ENCODE results near the gene NCF2. TPM values are rescaled to one million over a fixed set of nuclear protein-coding genes. Genes with fewer than 3 reads are reported as not detected.

Gene NCF2
- total and polyA plus RNA-seq, 12 donors = 2.3 to 22.7 (median 13.9) TPM

- TF ChIP-seq POLR2A (IDR thresholded peaks at IDR 0.05) = no peak
- TF ChIP-seq, protein P1, sequence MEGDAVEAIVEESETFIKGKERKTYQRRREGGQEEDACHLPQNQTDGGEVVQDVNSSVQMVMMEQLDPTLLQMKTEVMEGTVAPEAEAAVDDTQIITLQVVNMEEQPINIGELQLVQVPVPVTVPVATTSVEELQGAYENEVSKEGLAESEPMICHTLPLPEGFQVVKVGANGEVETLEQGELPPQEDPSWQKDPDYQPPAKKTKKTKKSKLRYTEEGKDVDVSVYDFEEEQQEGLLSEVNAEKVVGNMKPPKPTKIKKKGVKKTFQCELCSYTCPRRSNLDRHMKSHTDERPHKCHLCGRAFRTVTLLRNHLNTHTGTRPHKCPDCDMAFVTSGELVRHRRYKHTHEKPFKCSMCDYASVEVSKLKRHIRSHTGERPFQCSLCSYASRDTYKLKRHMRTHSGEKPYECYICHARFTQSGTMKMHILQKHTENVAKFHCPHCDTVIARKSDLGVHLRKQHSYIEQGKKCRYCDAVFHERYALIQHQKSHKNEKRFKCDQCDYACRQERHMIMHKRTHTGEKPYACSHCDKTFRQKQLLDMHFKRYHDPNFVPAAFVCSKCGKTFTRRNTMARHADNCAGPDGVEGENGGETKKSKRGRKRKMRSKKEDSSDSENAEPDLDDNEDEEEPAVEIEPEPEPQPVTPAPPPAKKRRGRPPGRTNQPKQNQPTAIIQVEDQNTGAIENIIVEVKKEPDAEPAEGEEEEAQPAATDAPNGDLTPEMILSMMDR (IDR thresholded peaks at IDR 0.05) = no peak
- WGBS, 4 donors = 90 to 97% (median 96%) methylated on average over 1 of the region's 1 CpG
- H3K9me3 ChIP-seq (replicated peaks in 1 of 3) = peaks cover 0 to 6% (median 0%) of the 10 kb centered on the region in 3 donors
- DNase-seq = no peak
- H3K27me3 ChIP-seq = no peaks in the 10 kb centered on the region
- no peaks in the 10 kb centered on the region for H3K4me1 ChIP-seq (replicated peaks in 1 of 2)
- intact Hi-C loops (cut with DNase I) = no loop called here
- H3K36me3 ChIP-seq (replicated peaks in 1 of 2) = peaks cover 0 to 17% of the 10 kb centered on the region in 2 donors
- no peak overlapping the region for H3K4me3 ChIP-seq
- H3K27ac ChIP-seq = no peak overlapping the region
Measured at GRCh38 chr1:183514235-183514634, 76.0 kb downstream of the NCF2 start.

DNA sequence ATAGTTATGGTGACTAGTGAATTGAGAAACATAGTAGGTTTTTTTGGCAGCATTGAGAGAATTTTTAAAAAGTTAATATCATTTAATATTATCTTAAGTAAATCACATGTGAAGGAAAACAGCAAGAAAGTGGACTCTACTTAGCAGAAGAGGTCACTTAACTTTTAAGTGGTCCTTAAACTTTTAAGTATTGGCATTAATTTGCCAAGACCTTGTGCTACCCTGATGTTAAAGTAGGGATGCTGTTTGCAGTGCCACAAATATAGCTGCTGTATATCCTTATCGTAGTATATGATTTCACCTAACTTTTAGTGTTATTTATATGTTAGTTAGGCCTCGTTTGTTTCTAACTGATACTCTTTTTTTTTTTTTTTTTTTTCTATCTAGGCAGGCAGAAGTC is 77.8 kb downstream of the NCF2 start:
- Histone ChIP-seq H3K36me3 (replicated peaks in 1 of 2) (peaks cover 0 to 10% of the 10 kb centered on the region in 2 donors), H3K4me1 (replicated peaks in 1 of 2) (no peaks in the 10 kb centered on the region), H3K27me3 (no peaks in the 10 kb centered on the region), H3K9me3 (replicated peaks in 1 of 3) (peaks cover 0 to 6% (median 0%) of the 10 kb centered on the region in 3 donors), H3K27ac (no peak overlapping the region), H3K4me3 (no peak overlapping the region)
- TF ChIP-seq, protein P1 (IDR thresholded peaks at IDR 0.05) = no peak
- no peak for TF ChIP-seq POLR2A (IDR thresholded peaks at IDR 0.05)
- intact Hi-C loops (cut with DNase I) = no loop called here
- WGBS, 4 donors = 85 to 94% (median 92%) methylated on average over 2 of the region's 2 CpGs
- DNase-seq = no peak

DNA sequence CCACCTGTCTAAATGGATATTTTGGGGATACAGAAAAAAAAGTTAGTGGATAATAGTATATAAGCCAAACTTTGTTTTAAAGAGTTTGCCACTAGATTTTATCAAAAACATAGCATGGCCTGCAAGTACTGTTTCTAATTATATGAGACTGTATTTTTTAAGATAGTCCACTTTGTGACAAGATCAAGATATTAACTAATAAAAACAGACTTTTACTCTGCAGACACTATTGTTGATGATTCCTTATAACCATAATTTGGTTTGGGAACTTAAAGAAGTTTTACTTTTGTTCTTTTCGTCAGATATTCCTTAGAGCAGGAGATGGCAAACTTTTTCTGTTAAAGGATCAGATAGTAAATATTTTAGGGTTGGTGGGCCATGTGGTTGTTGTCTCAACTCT is 81.6 kb downstream of the NCF2 start:
- Histone ChIP-seq H3K36me3 (replicated peaks in 1 of 2) (no peaks in the 10 kb centered on the region), H3K27me3 (no peaks in the 10 kb centered on the region), H3K4me3 (no peak overlapping the region), H3K4me1 (replicated peaks in 1 of 2) (peaks cover 0 to 7% of the 10 kb centered on the region in 2 donors), H3K27ac (no peak overlapping the region), H3K9me3 (replicated peaks in 1 of 3) (peaks cover 0 to 6% (median 0%) of the 10 kb centered on the region in 3 donors)
- DNase-seq = no peak
- TF ChIP-seq, protein P1 (IDR thresholded peaks at IDR 0.05) = no peak
- TF ChIP-seq POLR2A (IDR thresholded peaks at IDR 0.05) = no peak
- intact Hi-C loops (cut with DNase I) = no loop called here
- 86 to 95% (median 94%) methylated on average over 1 of the region's 1 CpG for WGBS, 4 donors

GRCh38 chr1:183506561-183506960 is 83.7 kb downstream of the NCF2 start:
- Histone ChIP-seq H3K27me3 (no peaks in the 10 kb centered on the region), H3K36me3 (replicated peaks in 1 of 2) (no peaks in the 10 kb centered on the region), H3K4me1 (replicated peaks in 1 of 2) (peaks cover 0 to 19% of the 10 kb centered on the region in 2 donors), H3K4me3 (no peak overlapping the region), H3K27ac (no peak overlapping the region), H3K9me3 (replicated peaks in 1 of 3) (peaks cover 0 to 6% (median 0%) of the 10 kb centered on the region in 3 donors)
- WGBS, 4 donors = 88 to 94% (median 93%) methylated on average over 4 of the region's 4 CpGs
- TF ChIP-seq, protein P1 (IDR thresholded peaks at IDR 0.05) = no peak
- TF ChIP-seq POLR2A (IDR thresholded peaks at IDR 0.05) = no peak
- intact Hi-C loops (cut with DNase I) = no loop called here
- no peak for DNase-seq

Other genes with a start within 250 kb of the NCF2 start
- gene NMNAT2, start 172.1 kb downstream of the NCF2 start, total RNA-seq = 1 to 10 TPM in 6 of 9 donors, under 1 TPM in 3; 0.35 to 6.0 (median 1.8) TPM
- 1 to 10 TPM in 2 of 3 donors, under 1 TPM in 1; 0.51 to 6.1 (median 4.2) TPM for gene NMNAT2, start 172.1 kb downstream of the NCF2 start, polyA plus RNA-seq
- gene SMG7, start 118.0 kb downstream of the NCF2 start, total RNA-seq = 10 to 100 TPM; 21.1 to 54.4 (median 36.9) TPM
- gene SMG7, start 118.0 kb downstream of the NCF2 start, polyA plus RNA-seq = 10 to 100 TPM; 15.4 to 49.9 (median 21.4) TPM
- gene ARPC5, start 45.3 kb upstream of the NCF2 start, total RNA-seq = 100 to 1,000 TPM in 3 of 9 donors, 10 to 100 TPM in 6; 50.6 to 133 (median 92.5) TPM
- gene ARPC5, start 45.3 kb upstream of the NCF2 start, polyA plus RNA-seq = 10 to 100 TPM; 48.1 to 79.6 (median 68.3) TPM
- not detected for gene APOBEC4, start 62.9 kb upstream of the NCF2 start, total RNA-seq
- gene APOBEC4, start 62.9 kb upstream of the NCF2 start, polyA plus RNA-seq = not detected
- 10 to 100 TPM; 29.6 to 76.9 (median 51.7) TPM for gene RGL1, start 214.7 kb upstream of the NCF2 start, total RNA-seq
- 10 to 100 TPM; 15.5 to 28.1 (median 18.6) TPM for gene RGL1, start 214.7 kb upstream of the NCF2 start, polyA plus RNA-seq